Activated T-cell treated with anti-CD3 and anti-CD28 coated beads, Interleukin-2, amount 50 U/mL, for 4 hours (primary cell): ENCODE results near the gene AMZ1. TPM values are rescaled to one million over a fixed set of nuclear protein-coding genes. Genes with fewer than 3 reads are reported as not detected.

Experiments
- ATAC-seq, 2 donors: fragments of 200-7000 bp; cut with Tn5 transposase; one replicate each; pipeline ENCODE4 v1.10.0; 2021
- DNase-seq: peaks from one replicate; pipeline ENCODE4 v3.0.0-alpha.2; 2020
- H3K27me3 Mint-ChIP-seq: one replicate; pipeline ENCODE4 v1.8.0; 2021; ENCODE audit warnings: low read depth, mixed read lengths
- H3K36me3 Mint-ChIP-seq: one replicate; pipeline ENCODE4 v1.8.0; 2022; ENCODE audit warnings: mixed read lengths; ENCODE audit not compliant: insufficient read depth
- H3K4me1 Mint-ChIP-seq: one replicate; pipeline ENCODE4 v1.8.0; 2021; ENCODE audit warnings: low read depth, mixed read lengths
- H3K4me3 Mint-ChIP-seq: one replicate; pipeline ENCODE4 v1.8.0; 2021; ENCODE audit warnings: mild to moderate bottlenecking, moderate library complexity, mixed read lengths
- H3K9me3 Mint-ChIP-seq: one replicate; pipeline ENCODE4 v1.8.0; 2021; ENCODE audit warnings: mixed read lengths
- total RNA-seq, 3 donors: library from RNA; stranded (reverse); gene quantifications; one replicate each; pipeline ENCODE4 v1.2.1, GENCODE V29; 2021

The AMZ1 gene
- total RNA-seq, 3 donors from 2014 or later = 0.03 TPM; not detected in 2

DNA sequence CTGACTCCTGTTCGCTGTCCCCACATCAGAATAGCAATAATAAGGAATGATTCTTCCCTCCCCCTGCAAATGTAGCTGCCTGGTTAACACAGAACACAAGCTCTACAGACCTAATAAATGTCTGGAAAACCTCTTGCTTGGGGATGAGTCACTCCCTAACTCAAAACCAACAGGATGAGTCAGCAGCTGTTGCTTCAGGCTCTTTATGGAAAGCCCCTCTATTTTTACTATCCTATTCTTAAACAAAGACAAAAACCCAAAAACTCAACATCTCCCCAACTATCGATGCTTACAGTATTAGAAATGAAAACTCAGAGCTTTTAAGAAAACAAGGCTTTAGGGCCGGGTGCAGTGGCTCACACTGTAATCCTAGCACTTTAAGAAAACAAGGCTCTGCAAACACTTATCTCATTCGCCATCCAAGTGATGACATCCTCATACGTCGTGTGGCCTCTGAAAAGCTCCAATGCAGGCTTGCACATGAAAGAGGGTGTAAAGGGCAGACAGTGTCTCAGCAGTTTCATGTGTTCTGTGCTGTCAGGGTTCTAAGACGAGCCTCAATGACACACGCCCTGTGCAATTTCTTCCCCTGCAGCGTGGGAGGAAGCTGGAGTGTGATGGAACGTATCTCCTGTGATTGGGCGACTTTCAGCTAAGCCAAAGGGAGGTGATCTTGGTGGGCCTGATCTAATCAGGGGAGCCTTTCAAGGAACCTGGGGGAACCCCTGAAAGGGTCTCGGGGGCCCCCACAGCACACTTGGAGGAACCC, 70.1 kb downstream of the AMZ1 start:
- H3K27me3 Mint-ChIP-seq = no peaks in the 10 kb centered on the region
- H3K4me3 Mint-ChIP-seq = peak overlapping the region; percentile 60
- H3K9me3 Mint-ChIP-seq = no peaks in the 10 kb centered on the region
- H3K36me3 Mint-ChIP-seq = peaks cover 10% of the 10 kb centered on the region
- peaks cover 38% of the 10 kb centered on the region for H3K4me1 Mint-ChIP-seq
- ATAC-seq (peak; percentile 97 to 98), DNase-seq (peak; percentile 51)

DNA sequence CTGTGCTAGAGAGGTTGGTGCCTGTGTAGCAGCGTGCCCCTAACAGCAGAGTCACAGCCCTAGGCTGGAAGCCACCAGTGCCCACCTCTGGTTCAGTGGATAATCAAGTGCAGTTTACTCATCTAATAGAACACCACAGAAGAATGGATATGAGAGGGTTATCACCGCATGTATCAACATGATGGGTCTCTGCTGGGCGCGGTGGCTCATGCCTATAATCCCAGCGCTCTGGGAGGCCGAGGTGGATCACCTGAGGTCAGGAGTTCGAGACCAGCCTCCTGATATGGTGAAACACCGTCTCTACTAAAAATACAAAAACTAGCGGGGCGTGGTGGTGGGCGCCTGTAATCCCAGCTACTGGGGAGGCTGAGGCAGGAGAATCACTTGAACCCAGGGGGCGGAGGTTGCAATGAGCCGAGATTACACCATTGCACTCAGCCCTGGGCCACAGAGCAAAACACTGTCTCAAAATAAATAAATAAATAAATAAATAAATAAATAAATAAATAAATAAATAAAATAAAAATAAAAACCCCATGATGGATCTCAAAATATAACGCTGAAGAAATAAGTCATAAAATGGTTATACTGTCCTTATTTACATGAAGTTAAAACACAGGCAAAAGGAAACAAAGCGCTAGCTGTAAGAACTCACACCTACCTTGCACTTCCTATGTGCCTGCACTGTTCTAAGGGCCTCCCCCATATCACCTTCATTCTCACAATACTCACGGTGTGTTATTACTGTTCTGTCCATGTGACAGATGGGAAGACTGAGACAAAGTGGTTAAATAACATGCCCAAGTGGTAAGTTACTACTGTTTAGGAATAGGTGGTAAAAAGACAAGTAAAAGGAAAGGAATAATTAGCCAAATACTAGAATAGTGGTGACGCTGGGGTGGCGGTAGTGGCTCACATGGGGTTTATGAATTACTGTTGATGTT, 70.9 kb downstream of the AMZ1 start:
- DNase-seq (no peak), ATAC-seq (peak; percentile 22 to 29)
- H3K9me3 Mint-ChIP-seq = no peaks in the 10 kb centered on the region
- peaks cover 10% of the 10 kb centered on the region for H3K36me3 Mint-ChIP-seq
- H3K4me1 Mint-ChIP-seq = peaks cover 38% of the 10 kb centered on the region
- H3K27me3 Mint-ChIP-seq = no peaks in the 10 kb centered on the region
- H3K4me3 Mint-ChIP-seq = peak overlapping the region; percentile 49

DNA sequence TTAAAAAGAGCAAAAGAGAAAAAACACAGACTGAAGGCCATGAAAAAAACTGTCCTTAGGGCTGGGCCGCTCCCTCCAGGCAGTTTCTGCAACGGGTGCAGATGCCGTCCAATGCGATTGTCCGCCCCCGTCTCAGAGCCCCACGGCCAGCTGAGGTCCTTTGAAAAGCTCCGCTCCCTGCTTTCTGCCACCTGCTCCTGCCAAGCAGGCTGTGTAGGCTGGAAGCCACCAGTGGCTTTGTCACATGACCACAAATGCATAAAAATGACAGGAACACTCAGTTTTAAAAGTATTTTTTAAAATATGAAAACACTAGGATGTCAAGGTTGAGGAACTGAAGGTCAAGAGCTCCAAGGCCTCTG, 71.7 kb downstream of the AMZ1 start:
- ATAC-seq (no peak), DNase-seq (no peak)
- Mint-ChIP-seq H3K27me3 (no peaks in the 10 kb centered on the region), H3K4me3 (no peak overlapping the region), H3K36me3 (peaks cover 7% of the 10 kb centered on the region), H3K4me1 (peaks cover 38% of the 10 kb centered on the region), H3K9me3 (no peaks in the 10 kb centered on the region)

DNA sequence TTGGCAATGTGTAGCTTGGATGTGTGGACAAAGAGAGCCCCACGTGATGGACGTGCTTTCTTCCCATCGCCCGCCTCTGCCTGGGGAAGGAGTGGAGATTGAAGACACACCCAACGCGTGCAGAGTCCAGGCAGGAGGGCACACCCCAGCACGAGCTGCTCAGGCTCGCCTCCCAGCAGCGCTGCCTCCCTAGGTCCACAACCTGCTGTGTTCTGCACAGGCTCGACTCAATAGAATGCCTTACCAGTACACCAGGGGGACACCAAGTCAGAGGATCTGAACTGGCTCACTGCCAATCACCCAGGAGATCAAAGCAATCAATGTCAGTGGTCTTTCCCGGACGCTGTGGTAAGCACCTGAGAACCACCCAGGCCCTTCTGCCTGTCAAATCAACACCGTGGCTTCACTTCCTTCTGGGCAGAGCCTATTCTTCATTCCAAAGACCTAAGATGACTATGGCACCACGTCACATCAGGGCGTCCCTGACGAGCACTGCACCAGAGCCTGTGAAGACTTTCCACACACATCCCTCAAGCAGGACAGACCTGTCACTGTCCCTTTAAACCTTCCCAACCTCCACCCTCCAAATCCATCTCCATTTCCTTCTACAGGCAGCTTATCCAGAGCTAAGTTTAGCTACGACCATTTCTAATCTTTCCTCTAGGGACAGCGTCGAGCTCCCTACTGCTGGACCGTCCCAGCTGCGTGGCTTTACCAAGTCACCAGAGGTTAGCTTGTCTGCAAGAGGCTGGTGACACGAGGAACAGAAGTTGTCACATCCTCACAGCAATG, 72.3 kb downstream of the AMZ1 start:
- ATAC-seq (no peak), DNase-seq (no peak)
- H3K9me3 Mint-ChIP-seq = no peaks in the 10 kb centered on the region
- H3K4me3 Mint-ChIP-seq = no peak overlapping the region
- H3K36me3 Mint-ChIP-seq = peaks cover 7% of the 10 kb centered on the region
- no peaks in the 10 kb centered on the region for H3K27me3 Mint-ChIP-seq
- H3K4me1 Mint-ChIP-seq = peaks cover 38% of the 10 kb centered on the region

DNA sequence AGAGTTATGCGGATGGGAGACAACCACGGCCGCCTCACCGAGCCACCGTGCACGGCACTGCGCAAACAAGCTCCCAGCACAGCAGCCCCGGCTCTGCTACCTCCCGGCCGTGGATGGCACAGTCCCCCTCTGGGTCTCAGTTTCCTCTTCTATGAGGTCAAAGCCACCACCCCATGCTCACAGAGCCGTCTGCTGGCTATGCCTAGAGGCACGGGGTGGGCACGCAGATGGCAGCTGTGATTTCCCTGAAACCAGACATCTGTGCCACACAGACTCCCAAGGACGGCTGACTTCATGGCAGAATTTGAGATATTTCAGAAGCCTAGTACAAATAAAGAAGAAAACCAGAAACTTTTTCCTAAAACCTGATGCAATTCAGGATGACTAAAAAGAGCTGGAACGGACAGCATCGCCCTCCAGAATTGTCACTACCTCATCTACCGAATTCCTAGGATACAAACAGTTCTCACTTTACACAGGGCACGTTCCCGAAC, 73.2 kb downstream of the AMZ1 start:
- H3K36me3 Mint-ChIP-seq = no peaks in the 10 kb centered on the region

DNA sequence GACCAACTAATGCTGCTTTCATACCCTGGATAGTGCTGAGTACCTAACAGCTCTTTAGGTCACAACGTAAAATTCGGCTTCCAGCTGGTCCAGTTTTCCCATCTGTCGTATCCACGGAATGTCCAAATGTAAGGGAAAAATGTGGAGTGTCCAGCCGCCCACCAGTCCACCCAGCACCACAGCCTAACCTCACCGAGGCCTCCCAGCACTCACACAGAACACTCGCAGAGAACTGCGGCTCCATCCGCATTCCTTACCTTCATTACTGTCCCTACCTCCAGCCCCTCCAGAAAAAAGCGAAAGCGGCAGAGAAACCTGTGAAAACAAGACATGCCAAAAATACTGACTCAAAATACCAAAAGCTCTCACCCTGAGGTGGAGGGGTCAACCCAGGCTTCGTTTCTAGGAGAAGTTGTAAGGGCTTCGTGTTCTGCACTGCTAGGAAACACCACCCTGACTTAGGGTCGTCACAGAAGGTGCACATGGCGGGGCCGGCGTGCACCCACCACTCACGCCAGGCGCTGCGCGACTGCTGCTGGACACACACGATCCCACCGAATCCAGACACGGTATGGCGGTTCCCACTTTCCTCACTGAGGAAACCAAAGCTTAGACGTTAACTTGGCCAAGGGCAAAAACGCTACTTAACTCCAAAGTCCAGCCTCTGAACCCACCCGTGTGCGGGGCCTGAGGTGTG, 73.9 kb downstream of the AMZ1 start:
- DNase-seq (no peak), ATAC-seq (no peak)
- no peaks in the 10 kb centered on the region for H3K27me3 Mint-ChIP-seq
- peaks cover 33% of the 10 kb centered on the region for H3K4me1 Mint-ChIP-seq
- H3K4me3 Mint-ChIP-seq = no peak overlapping the region
- H3K36me3 Mint-ChIP-seq = no peaks in the 10 kb centered on the region
- H3K9me3 Mint-ChIP-seq = no peaks in the 10 kb centered on the region

More for the DNA sequence above, 73.2 kb downstream of the AMZ1 start:
- no peaks in the 10 kb centered on the region for H3K27me3 Mint-ChIP-seq
- H3K9me3 Mint-ChIP-seq = no peaks in the 10 kb centered on the region
- no peak for ATAC-seq
- H3K4me1 Mint-ChIP-seq = peaks cover 38% of the 10 kb centered on the region
- DNase-seq = no peak
- no peak overlapping the region for H3K4me3 Mint-ChIP-seq

DNA sequence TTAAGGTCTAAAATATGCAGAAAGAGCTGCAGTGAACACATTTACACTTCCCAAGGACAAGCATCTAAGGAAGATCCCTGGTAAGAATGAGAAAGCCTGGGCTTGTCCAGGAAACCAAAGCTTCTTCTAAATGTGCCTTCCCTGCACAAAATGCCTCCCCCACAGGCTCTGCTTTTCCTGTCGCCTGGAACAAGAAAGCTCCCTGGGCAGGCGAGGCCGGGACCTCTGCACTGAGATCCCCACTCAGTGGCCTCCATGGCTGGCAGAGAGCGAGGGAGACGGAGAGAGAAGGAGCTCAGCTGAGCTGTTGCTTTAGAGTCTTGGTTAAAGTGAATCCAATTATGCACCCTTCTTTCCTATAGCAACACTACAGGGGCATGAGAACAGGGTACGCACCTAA, 75.6 kb downstream of the AMZ1 start:
- Mint-ChIP-seq H3K4me3 (no peak overlapping the region), H3K4me1 (peaks cover 17% of the 10 kb centered on the region), H3K27me3 (no peaks in the 10 kb centered on the region), H3K9me3 (no peaks in the 10 kb centered on the region), H3K36me3 (no peaks in the 10 kb centered on the region)
- no peak for DNase-seq
- ATAC-seq = no peak

DNA sequence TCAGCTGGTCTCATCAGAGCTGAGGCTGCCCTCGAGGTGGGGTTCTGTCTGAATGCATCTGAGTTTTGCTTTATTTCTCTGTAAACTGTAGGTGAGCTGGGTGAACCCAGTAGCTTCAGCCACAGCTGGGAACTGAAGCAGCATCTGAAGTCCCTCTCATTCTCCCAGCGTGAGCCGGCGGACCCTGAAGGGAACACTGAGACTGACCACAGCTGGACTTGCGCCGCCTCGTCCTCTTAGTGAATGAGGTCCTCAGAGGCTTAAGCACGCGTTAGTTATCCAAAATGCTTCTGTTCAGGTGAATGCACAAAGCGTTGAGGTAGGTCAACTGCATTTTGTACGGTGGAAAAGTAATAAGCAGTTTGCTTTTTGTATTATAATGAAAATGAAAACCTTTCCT, 76.6 kb downstream of the AMZ1 start:
- no peaks in the 10 kb centered on the region for H3K36me3 Mint-ChIP-seq

More for the DNA sequence above, 76.6 kb downstream of the AMZ1 start:
- Mint-ChIP-seq H3K27me3 (no peaks in the 10 kb centered on the region), H3K4me3 (no peak overlapping the region), H3K4me1 (peaks cover 9% of the 10 kb centered on the region), H3K9me3 (no peaks in the 10 kb centered on the region)
- ATAC-seq (no peak), DNase-seq (no peak)

Other genes starting within 250 kb of the AMZ1 start
- gene GRIFIN, start 211.8 kb upstream of the AMZ1 start, total RNA-seq = not detected
- gene LFNG, start 168.4 kb upstream of the AMZ1 start, total RNA-seq = 10 to 100 TPM; 16.1 to 17.7 (median 17.7) TPM
- gene BRAT1, start 132.7 kb upstream of the AMZ1 start, total RNA-seq = 10 to 100 TPM; 40.7 to 55.0 (median 42.6) TPM
- gene IQCE, start 129.2 kb upstream of the AMZ1 start, total RNA-seq = 10 to 100 TPM in 1 of 3 donors, 1 to 10 TPM in 2; 8.9 to 10.4 (median 9.0) TPM
- gene TTYH3, start 56.2 kb upstream of the AMZ1 start, total RNA-seq = 10 to 100 TPM; 13.4 to 17.3 (median 15.2) TPM
- 10 to 100 TPM; 23.7 to 25.7 (median 25.0) TPM for gene GNA12, start 156.1 kb downstream of the AMZ1 start, total RNA-seq